AG04450 (cell line): Measurements from ENCODE around the gene CNTN5. TPM values are rescaled to one million over a fixed set of nuclear protein-coding genes. Genes with fewer than 3 reads are reported as not detected.

Source experiments
- CTCF ChIA-PET: fragments of 300-600, 350-600 bp; formaldehyde crosslinking; extraction: SDS; loops from one replicate; lab custom pipeline; 2022; ENCODE audit warnings: antibody characterized with exemption, inconsistent platforms; lab: Charles Lee
- POLR2A ChIA-PET: fragments of 350-600 bp; formaldehyde crosslinking; extraction: SDS; loops from one replicate; lab custom pipeline; 2021; ENCODE audit warnings: antibody characterized with exemption, inconsistent platforms; lab: Yijun Ruan, JAX
- DNase-seq: peaks from one replicate; pipeline ENCODE4 v3.0.0-alpha.2; 2011; ENCODE audit warnings: low read depth, low spot score
- H3K27ac ChIP-seq: one replicate; pipeline ENCODE4 v1.5.1; 2012; ENCODE audit warnings: low read depth, low read length, control low read depth
- H3K27me3 ChIP-seq: one replicate; pipeline ENCODE4 v1.6.0; 2012; ENCODE audit warnings: low read length; ENCODE audit not compliant: control insufficient read depth, insufficient read depth
- H3K4me3 ChIP-seq: 2 replicates; pipeline ENCODE4 v1.5.1; 2011; ENCODE audit warnings: mild to moderate bottlenecking, low read depth, low read length, control low read depth
- H3K9me3 ChIP-seq: 2 replicates; pipeline ENCODE4 v1.5.1; 2012; ENCODE audit warnings: low read length; ENCODE audit not compliant: control insufficient read depth, insufficient read depth
- polyA plus RNA-seq: library from polyadenylated mRNA; depleted of rRNA; stranded (reverse); fragments of >200 nt; gene quantifications from 2 replicates; pipeline ENCODE4 v1.2.3, GENCODE V29; 2011
- TF ChIP-seq, protein P1 (sequence below): IDR thresholded peaks from 2 replicates; pipeline ENCODE4 v1.5.1; 2011; ENCODE audit warnings: low read depth, low read length, control low read depth, inconsistent platforms

CNTN5 gene
- polyA plus RNA-seq, 1 experiment, result not detected

DNA sequence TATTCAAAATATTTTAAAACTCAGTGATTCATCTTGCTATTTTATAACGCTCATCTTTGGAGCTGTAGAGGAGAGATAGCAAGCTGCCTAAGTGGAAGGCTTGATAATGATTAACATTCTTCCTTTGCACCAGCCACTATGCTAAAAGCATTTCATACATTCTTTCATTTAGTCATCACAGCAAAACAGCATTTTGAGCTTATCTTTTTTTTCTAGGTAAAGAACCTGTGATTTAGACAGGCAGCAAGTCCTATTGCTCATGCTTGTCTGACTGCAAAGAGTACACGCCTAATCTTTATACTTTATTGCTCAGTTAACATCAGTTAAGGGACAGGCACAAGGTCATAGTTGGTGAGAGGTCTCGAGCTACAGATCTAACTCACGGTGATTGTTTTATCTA is 953.2 kb downstream of the CNTN5 start:
- DNase-seq, result no peak
- Histone ChIP-seq H3K4me3 (no peak overlapping the region), H3K9me3 (peaks cover 11% of the 10 kb centered on the region), H3K27ac (no peak overlapping the region), H3K27me3 (no peaks in the 10 kb centered on the region)
- ChIA-PET CTCF (no interaction called here), POLR2A (no interaction called here)
- TF ChIP-seq, protein P1, sequence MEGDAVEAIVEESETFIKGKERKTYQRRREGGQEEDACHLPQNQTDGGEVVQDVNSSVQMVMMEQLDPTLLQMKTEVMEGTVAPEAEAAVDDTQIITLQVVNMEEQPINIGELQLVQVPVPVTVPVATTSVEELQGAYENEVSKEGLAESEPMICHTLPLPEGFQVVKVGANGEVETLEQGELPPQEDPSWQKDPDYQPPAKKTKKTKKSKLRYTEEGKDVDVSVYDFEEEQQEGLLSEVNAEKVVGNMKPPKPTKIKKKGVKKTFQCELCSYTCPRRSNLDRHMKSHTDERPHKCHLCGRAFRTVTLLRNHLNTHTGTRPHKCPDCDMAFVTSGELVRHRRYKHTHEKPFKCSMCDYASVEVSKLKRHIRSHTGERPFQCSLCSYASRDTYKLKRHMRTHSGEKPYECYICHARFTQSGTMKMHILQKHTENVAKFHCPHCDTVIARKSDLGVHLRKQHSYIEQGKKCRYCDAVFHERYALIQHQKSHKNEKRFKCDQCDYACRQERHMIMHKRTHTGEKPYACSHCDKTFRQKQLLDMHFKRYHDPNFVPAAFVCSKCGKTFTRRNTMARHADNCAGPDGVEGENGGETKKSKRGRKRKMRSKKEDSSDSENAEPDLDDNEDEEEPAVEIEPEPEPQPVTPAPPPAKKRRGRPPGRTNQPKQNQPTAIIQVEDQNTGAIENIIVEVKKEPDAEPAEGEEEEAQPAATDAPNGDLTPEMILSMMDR, result no peak

- peaks cover 13% of the 10 kb centered on the region for H3K9me3 ChIP-seq
- CTCF ChIA-PET, result no interaction called here
Observed at GRCh38 chr11:99979042-99979441, 958.3 kb downstream of the CNTN5 start.

GRCh38 chr11:99987821-99988470 is 967.2 kb downstream of the CNTN5 start:
- DNase-seq, result no peak
- no peak overlapping the region for H3K4me3 ChIP-seq
- H3K9me3 ChIP-seq, result peaks cover 14% of the 10 kb centered on the region
- TF ChIP-seq, protein P1, result no peak
- H3K27me3 ChIP-seq, result no peaks in the 10 kb centered on the region
- ChIA-PET CTCF (no interaction called here), POLR2A (no interaction called here)
- no peak overlapping the region for H3K27ac ChIP-seq

More at GRCh38 chr11:99979042-99979441, 958.3 kb downstream of the CNTN5 start:
- TF ChIP-seq, protein P1, result no peak
- no peak for DNase-seq
- no peak overlapping the region for H3K4me3 ChIP-seq
- POLR2A ChIA-PET, result no interaction called here
- H3K27ac ChIP-seq, result no peak overlapping the region
- no peaks in the 10 kb centered on the region for H3K27me3 ChIP-seq

DNA sequence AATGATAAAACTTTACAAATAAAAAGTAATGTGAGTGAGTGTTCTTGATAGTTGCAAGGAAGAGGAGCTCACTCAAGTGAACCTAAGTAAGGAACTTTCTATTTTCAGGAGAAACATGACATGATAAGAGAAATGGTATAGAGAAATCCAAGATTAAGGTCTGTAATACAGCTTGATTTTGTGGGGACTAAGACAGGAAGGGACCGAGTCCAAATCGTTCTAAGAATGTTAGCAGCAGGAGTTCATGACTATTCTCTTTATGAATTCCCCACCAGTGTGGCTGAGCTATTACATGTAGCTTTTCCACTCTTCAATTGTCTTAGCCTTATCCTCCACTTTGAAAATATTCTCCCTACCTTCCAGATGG is 967.7 kb downstream of the CNTN5 start:
- TF ChIP-seq, protein P1, result no peak
- no peak for DNase-seq
- ChIA-PET POLR2A (no interaction called here), CTCF (no interaction called here)
- H3K27ac ChIP-seq, result no peak overlapping the region
- no peaks in the 10 kb centered on the region for H3K27me3 ChIP-seq
- H3K4me3 ChIP-seq, result no peak overlapping the region
- peaks cover 14% of the 10 kb centered on the region for H3K9me3 ChIP-seq

DNA sequence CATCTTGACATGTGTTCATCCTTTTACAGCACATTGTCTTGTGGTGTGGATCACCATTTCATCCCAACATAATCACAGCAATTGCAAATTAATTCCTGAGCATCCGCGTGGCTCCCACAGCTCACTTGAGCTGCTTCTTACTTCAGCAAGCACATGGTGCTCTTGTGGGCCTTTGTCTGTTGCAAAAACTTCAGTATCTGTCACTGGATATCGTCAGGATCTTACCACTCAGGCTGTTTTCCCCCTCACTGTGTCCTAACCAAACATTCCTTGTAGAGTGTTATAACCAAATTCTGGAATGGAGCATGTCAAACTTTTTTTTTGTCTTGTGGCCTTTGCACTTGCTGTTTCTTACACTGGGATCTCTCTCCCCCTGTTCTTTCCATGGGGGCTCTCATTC is 983.2 kb downstream of the CNTN5 start:
- Histone ChIP-seq H3K4me3 (no peak overlapping the region), H3K27ac (no peak overlapping the region), H3K27me3 (no peaks in the 10 kb centered on the region), H3K9me3 (peaks cover 9% of the 10 kb centered on the region)
- POLR2A ChIA-PET, result no interaction called here
- CTCF ChIA-PET, result no interaction called here
- TF ChIP-seq, protein P1, result no peak
- no peak for DNase-seq
